DOHH2 (cell line): ENCODE measurements around the gene ARL15.
"Not testable (repeated sequence)": the region's sequence is repeated elsewhere in the genome, so short reads cannot be mapped to it uniquely, and the experiment has no call there.

Experiments
- H3F3A ChIP-seq: fragments of 200-600 bp; sonication (generic), shearing (Covaris generic); 2 replicates; pipeline ENCODE4 v1.6.0; 2016; ENCODE audit warnings: antibody characterized with exemption, mild to moderate bottlenecking; ENCODE audit not compliant: control insufficient read depth, insufficient read depth
- H3K27ac ChIP-seq: fragments of 200-600 bp; sonication (generic); 2 replicates; pipeline ENCODE4 v1.5.1; 2014; ENCODE audit warnings: low read depth, mild to moderate bottlenecking, low read length, moderate library complexity
- H3K27me3 ChIP-seq: fragments of 200-600 bp; sonication (generic); 2 replicates; pipeline ENCODE4 v1.6.1; 2014; ENCODE audit warnings: mild to moderate bottlenecking, low read length, mixed read lengths; ENCODE audit not compliant: control insufficient read depth
- H3K36me3 ChIP-seq: fragments of 200-600 bp; sonication (generic); 2 replicates; pipeline ENCODE4 v1.6.1; 2014; ENCODE audit warnings: mild to moderate bottlenecking, low read length, moderate library complexity, mixed read lengths; ENCODE audit not compliant: control insufficient read depth
- H3K4me1 ChIP-seq: fragments of 200-600 bp; sonication (generic); 2 replicates; pipeline ENCODE4 v1.6.1; 2014; ENCODE audit warnings: mild to moderate bottlenecking, low read length, mixed read lengths; ENCODE audit not compliant: control insufficient read depth
- H3K4me2 ChIP-seq: fragments of 200-600 bp; sonication (generic); 2 replicates; pipeline ENCODE4 v1.6.0; 2014; ENCODE audit warnings: mild to moderate bottlenecking, low read length, moderate library complexity
- H3K4me3 ChIP-seq: fragments of 200-600 bp; sonication (generic); 2 replicates; pipeline ENCODE4 v1.5.1; 2014; ENCODE audit warnings: mild to moderate bottlenecking, low read length, mixed read lengths
- H3K79me2 ChIP-seq: fragments of 200-600 bp; sonication (generic); 2 replicates; pipeline ENCODE4 v1.6.1; 2014; ENCODE audit warnings: mild to moderate bottlenecking, low read length, mixed read lengths; ENCODE audit not compliant: control insufficient read depth
- H3K9me2 ChIP-seq: fragments of 200-600 bp; sonication (generic); replicated peaks from 2 replicates; pipeline ENCODE4 v1.6.1; 2014; ENCODE audit warnings: mild to moderate bottlenecking, low read length, mixed read lengths; ENCODE audit not compliant: control insufficient read depth
- H3K9me3 ChIP-seq: fragments of 200-600 bp; sonication (generic); 2 replicates; pipeline ENCODE4 v1.6.1; 2014; ENCODE audit warnings: antibody characterized with exemption, low read length, mixed read lengths; ENCODE audit not compliant: control insufficient read depth, insufficient read depth
- H4K20me1 ChIP-seq: fragments of 200-600 bp; sonication (generic); 2 replicates; pipeline ENCODE4 v1.6.0; 2014; ENCODE audit warnings: low read depth, mild to moderate bottlenecking, antibody characterized with exemption, low read length, moderate library complexity; ENCODE audit not compliant: control insufficient read depth, insufficient read depth
- CTCF ChIP-seq: fragments of 200-600 bp; sonication (generic); IDR thresholded peaks from one replicate; pipeline ENCODE4 v1.5.1; 2014; ENCODE audit warnings: antibody characterized with exemption, mild to moderate bottlenecking, low read depth, low read length; ENCODE audit not compliant: poor library complexity, severe bottlenecking
- EZH2phosphoT487 ChIP-seq: fragments of 200-600 bp; sonication (generic); IDR thresholded peaks from 2 replicates; pipeline ENCODE4 v1.6.1; 2017; ENCODE audit warnings: borderline replicate concordance, mild to moderate bottlenecking, antibody characterized with exemption, low read length, moderate library complexity, mixed read lengths

The ARL15 gene

GRCh38 chr5:54310433-54311175 lies at the start of gene ARL15:
Gene ARL15 (minus strand): TSS chr5:54310573.
- Histone ChIP-seq H3K9me2 (no peaks in the 10 kb centered on the region), H3K79me2 (peaks cover 21% of the 10 kb centered on the region), H3K9me3 (0 out of 2 replicates have a peak, but pooled peaks cover 4% of the 10 kb centered on the region), H3K36me3 (0 out of 2 replicates have a peak, but pooled peaks cover 2% of the 10 kb centered on the region), H3K27ac (peak within 1 kb of the TSS; percentile 28; the same call in 1 of the 2 replicates), H3K4me1 (peaks cover 18% of the 10 kb centered on the region), H3K4me3 (peak within 1 kb of the TSS; percentile 92), H3K4me2 (peak within 1 kb of the TSS; percentile 95), H3K27me3 (no peaks in the 10 kb centered on the region; the same call in 1 of the 2 replicates), H4K20me1 (no peaks in the 10 kb centered on the region), H3F3A (no peaks in the 10 kb centered on the region)
- TF ChIP-seq CTCF, result no peak
- TF ChIP-seq EZH2phosphoT487, result no peak

GRCh38 chr5:54360089-54360488 lies 49.7 kb upstream of the ARL15 start:
- H3K79me2 ChIP-seq, result no peaks in the 10 kb centered on the region
- no peaks in the 10 kb centered on the region for H3K9me2 ChIP-seq
- H3K4me1 ChIP-seq, result no peaks in the 10 kb centered on the region
- no peaks in the 10 kb centered on the region for H3K27me3 ChIP-seq
- H3K9me3 ChIP-seq, result no peaks in the 10 kb centered on the region
- H4K20me1 ChIP-seq, result no peaks in the 10 kb centered on the region
- H3K27ac ChIP-seq, result no peak overlapping the region
- H3K4me3 ChIP-seq, result no peak overlapping the region
- no peak overlapping the region for H3K4me2 ChIP-seq
- no peaks in the 10 kb centered on the region for H3K36me3 ChIP-seq
- TF ChIP-seq CTCF (no peak), EZH2phosphoT487 (no peak)
- H3F3A ChIP-seq, result no peaks in the 10 kb centered on the region

- Histone ChIP-seq H3K4me3 (no peak overlapping the region), H3F3A (no peaks in the 10 kb centered on the region), H3K9me2 (no peaks in the 10 kb centered on the region), H3K36me3 (no peaks in the 10 kb centered on the region), H4K20me1 (no peaks in the 10 kb centered on the region), H3K4me2 (no peak overlapping the region), H3K27me3 (no peaks in the 10 kb centered on the region), H3K9me3 (peaks cover 12% of the 10 kb centered on the region; the same call in 1 of the 2 replicates), H3K27ac (no peak overlapping the region), H3K79me2 (no peaks in the 10 kb centered on the region), H3K4me1 (no peaks in the 10 kb centered on the region)
- TF ChIP-seq CTCF (no peak), EZH2phosphoT487 (no peak)
These were observed 47.2 kb upstream of the ARL15 start for GRCh38 chr5:54357408-54358058.

GRCh38 chr5:54353933-54354564 lies 43.7 kb upstream of the ARL15 start:
- H3F3A ChIP-seq, H3K4me3 ChIP-seq, H3K79me2 ChIP-seq, H3K27ac ChIP-seq, H3K36me3 ChIP-seq, H3K4me1 ChIP-seq, H3K27me3 ChIP-seq, H4K20me1 ChIP-seq, H3K9me2 ChIP-seq, H3K4me2 ChIP-seq: not testable (repeated sequence)
- peaks cover 12% of the 10 kb centered on the region; the same call in 1 of the 2 replicates for H3K9me3 ChIP-seq

- H3K4me3 ChIP-seq, result not testable (repeated sequence)
- H3K9me3 ChIP-seq, result peaks cover 12% of the 10 kb centered on the region; the same call in 1 of the 2 replicates
These were observed 42.2 kb upstream of the ARL15 start for GRCh38 chr5:54352580-54352979.

More at GRCh38 chr5:54352580-54352979, 42.2 kb upstream of the ARL15 start:
- H3K4me1 ChIP-seq, H3K27ac ChIP-seq, H3K27me3 ChIP-seq, H3F3A ChIP-seq, H3K79me2 ChIP-seq, H3K4me2 ChIP-seq, H3K36me3 ChIP-seq, H4K20me1 ChIP-seq, H3K9me2 ChIP-seq: not testable (repeated sequence)
